ENCODE data around the gene CLNS1A.

- TF ChIP-seq CTCF (IDR thresholded peaks at IDR 0.05) (no peak), POLR2A (IDR thresholded peaks at IDR 0.05) (no peak)
Measured at GRCh38 chr11:77589181-77589520, 48.4 kb downstream of the CLNS1A start.

Data from right lobe of liver (tissue), 4 donors.